Measurements from ENCODE around the gene CASP4. TPM values are rescaled to one million over a fixed set of nuclear protein-coding genes. Genes with fewer than 3 reads are reported as not detected.
"Not testable (repeated sequence)": the region's sequence is repeated elsewhere in the genome, so short reads cannot be mapped to it uniquely, and the experiment has no call there.

The CASP4 gene
- total RNA-seq, 2 donors from 2014 or later, result 43.5 to 57.3 TPM

- intact Hi-C loops (cut with DNase I), result loop anchor here in 1 of 2 donors (2.0 kb wide), 1 partner anchor 31 kb away; no protein-coding TSS in a partner anchor
Observed at GRCh38 chr11:104965735-104966134, 2.6 kb downstream of the CASP4 start.

GRCh38 chr11:104964247-104964646 lies 4.1 kb downstream of the CASP4 start:
- intact Hi-C loops (cut with DNase I), result no loop called here
- no peak for DNase-seq (ENCODE audit: low spot score)

More at GRCh38 chr11:104965735-104966134, 2.6 kb downstream of the CASP4 start:
- no peak for DNase-seq (ENCODE audit: low spot score)

GRCh38 chr11:104962852-104963251 lies 5.5 kb downstream of the CASP4 start:
- intact Hi-C loops (cut with DNase I), result no loop called here
- DNase-seq (ENCODE audit: low spot score), result no peak

GRCh38 chr11:104957280-104957679 lies 11.1 kb downstream of the CASP4 start:
- DNase-seq (ENCODE audit: low spot score), result no peak

GRCh38 chr11:104956528-104956927 lies 11.8 kb downstream of the CASP4 start:
- intact Hi-C loops (cut with DNase I), result no loop called here
- DNase-seq (ENCODE audit: low spot score), result no peak

More at GRCh38 chr11:104957280-104957679, 11.1 kb downstream of the CASP4 start:
- intact Hi-C loops (cut with DNase I), result no loop called here

- intact Hi-C loops (cut with DNase I), result no loop called here
- no peak for DNase-seq (ENCODE audit: low spot score)
Observed at GRCh38 chr11:104946907-104947306, 21.5 kb downstream of the CASP4 start.

- intact Hi-C loops (cut with DNase I), result no loop called here
- no peak for DNase-seq (ENCODE audit: low spot score)
Observed at GRCh38 chr11:104944076-104944475, 24.3 kb downstream of the CASP4 start.

GRCh38 chr11:104943561-104943960 lies 24.8 kb downstream of the CASP4 start:
- no peak for DNase-seq (ENCODE audit: low spot score)
- intact Hi-C loops (cut with DNase I), result no loop called here

- intact Hi-C loops (cut with DNase I), result loop anchor here in 1 of 2 donors (2.0 kb wide), 1 partner anchor 32 kb away; no protein-coding TSS in a partner anchor
- no peak for DNase-seq (ENCODE audit: low spot score)
Observed at GRCh38 chr11:104934594-104934993, 33.8 kb downstream of the CASP4 start.

- intact Hi-C loops (cut with DNase I), result loop anchor here in 1 of 2 donors (2.0 kb wide), 1 partner anchor 33 kb away; no protein-coding TSS in a partner anchor
Observed at GRCh38 chr11:104934073-104934472, 34.3 kb downstream of the CASP4 start.

GRCh38 chr11:104928811-104929210 lies 39.6 kb downstream of the CASP4 start:
- intact Hi-C loops (cut with DNase I), result no loop called here
- no peak for DNase-seq (ENCODE audit: low spot score)

More at GRCh38 chr11:104934073-104934472, 34.3 kb downstream of the CASP4 start:
- not testable (repeated sequence) for DNase-seq (ENCODE audit: low spot score)

- intact Hi-C loops (cut with DNase I), result no loop called here
Observed at GRCh38 chr11:104926771-104927611, 41.4 kb downstream of the CASP4 start.

GRCh38 chr11:104925850-104926249 lies 42.5 kb downstream of the CASP4 start:
- intact Hi-C loops (cut with DNase I), result no loop called here
- peak; percentile 62 for DNase-seq (ENCODE audit: low spot score)

More at GRCh38 chr11:104926771-104927611, 41.4 kb downstream of the CASP4 start:
- DNase-seq (ENCODE audit: low spot score), result peak; percentile 50

GRCh38 chr11:104918113-104918824 lies 50.1 kb downstream of the CASP4 start:
- no peak for DNase-seq (ENCODE audit: low spot score)
- intact Hi-C loops (cut with DNase I), result no loop called here

- no peak for DNase-seq (ENCODE audit: low spot score)
- intact Hi-C loops (cut with DNase I), result no loop called here
Observed at GRCh38 chr11:104917271-104918112, 50.9 kb downstream of the CASP4 start.

GRCh38 chr11:104916442-104916841 lies 51.9 kb downstream of the CASP4 start:
- no peak for DNase-seq (ENCODE audit: low spot score)
- intact Hi-C loops (cut with DNase I), result no loop called here

- intact Hi-C loops (cut with DNase I), result no loop called here
- DNase-seq (ENCODE audit: low spot score), result no peak
Observed at GRCh38 chr11:104912102-104912501, 56.3 kb downstream of the CASP4 start.

- intact Hi-C loops (cut with DNase I), result no loop called here
- DNase-seq (ENCODE audit: low spot score), result no peak
Observed at GRCh38 chr11:104908186-104908531, 60.2 kb downstream of the CASP4 start.

GRCh38 chr11:104907521-104908185 lies 60.7 kb downstream of the CASP4 start:
- intact Hi-C loops (cut with DNase I), result no loop called here
- DNase-seq (ENCODE audit: low spot score), result no peak

Data from posterior vena cava (tissue), 2 donors.